HEK293T (cell line): ENCODE results near the gene STXBP5.

Experiments
- ARNT ChIP-seq: fragments of 450-650 bp; IDR thresholded peaks from 2 replicates; pipeline ENCODE4 v1.6.1; 2017; ENCODE audit warnings: mild to moderate bottlenecking
- BHLHE40 ChIP-seq: fragments of 450-650 bp; IDR thresholded peaks from 2 replicates; pipeline ENCODE4 v1.6.1; 2016; ENCODE audit warnings: mild to moderate bottlenecking, moderate library complexity, borderline replicate concordance
- FOXM1 ChIP-seq: fragments of 450-650 bp; IDR thresholded peaks from 2 replicates; pipeline ENCODE4 v1.6.1; 2017; ENCODE audit warnings: mild to moderate bottlenecking, borderline replicate concordance
- HDGF ChIP-seq: fragments of 450-650 bp; IDR thresholded peaks from 2 replicates; pipeline ENCODE4 v1.6.1; 2017; ENCODE audit warnings: antibody characterized with exemption, borderline replicate concordance
- L3MBTL2 ChIP-seq: fragments of 450-650 bp; conservative IDR thresholded peaks from 2 replicates; pipeline ENCODE4 v1.6.1; 2016; ENCODE audit warnings: mild to moderate bottlenecking
- NFRKB ChIP-seq: fragments of 450-650 bp; IDR thresholded peaks from 2 replicates; pipeline ENCODE4 v1.6.1; 2016; ENCODE audit warnings: mild to moderate bottlenecking, moderate library complexity
- SP1 ChIP-seq: fragments of 450-650 bp; IDR thresholded peaks from 2 replicates; pipeline ENCODE4 v1.6.1; 2017
- SUZ12 ChIP-seq: fragments of 450-650 bp; IDR thresholded peaks from 2 replicates; pipeline ENCODE4 v1.6.1; 2016; ENCODE audit warnings: mild to moderate bottlenecking
- TARDBP ChIP-seq: fragments of 450-650 bp; IDR thresholded peaks from 2 replicates; pipeline ENCODE4 v1.6.1; 2016

- TF ChIP-seq L3MBTL2: no peak
- no peak for TF ChIP-seq FOXM1
- TF ChIP-seq TARDBP: no peak
- TF ChIP-seq ARNT: no peak
- no peak for TF ChIP-seq NFRKB
- no peak for TF ChIP-seq BHLHE40
- no peak for TF ChIP-seq SUZ12
- TF ChIP-seq SP1: no peak
- no peak for TF ChIP-seq HDGF
Observed at GRCh38 chr6:147176795-147177194, 27.4 kb upstream of the STXBP5 start.
